Measurements from ENCODE around the gene GPX2. TPM values are rescaled to one million over a fixed set of nuclear protein-coding genes. Genes with fewer than 3 reads are reported as not detected.

Gene GPX2
- total and polyA plus RNA-seq, 10 of the 15 experiments (the other 5 are each of a cell fraction or from before 2014, with no cell fraction given) = not detected

DNA sequence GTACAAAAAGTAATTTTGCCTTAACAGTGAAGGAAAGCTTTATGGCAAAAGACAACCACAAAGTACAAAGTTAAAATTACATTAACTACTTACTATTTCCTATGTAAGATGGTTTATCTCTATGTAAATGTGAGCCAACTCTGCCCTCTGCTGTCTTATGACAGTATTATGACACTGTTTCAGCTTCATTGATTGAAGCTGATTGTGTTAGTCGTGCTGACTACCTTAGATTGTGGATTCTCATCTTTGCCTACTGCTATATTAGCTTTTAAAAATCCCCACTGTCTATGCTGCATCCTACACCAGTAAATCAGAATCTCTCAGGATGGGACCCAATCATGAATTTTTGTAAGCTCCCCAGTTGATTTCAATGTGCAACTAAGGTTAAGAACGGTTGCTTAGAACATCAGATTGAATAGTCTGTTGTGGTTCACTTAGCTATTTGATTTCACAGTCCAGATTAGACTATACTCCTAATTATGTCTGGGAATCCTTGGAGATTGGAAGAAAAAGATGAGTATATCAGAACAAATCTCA is 50.6 kb downstream of the GPX2 start (continued):
- TF ChIP-seq NR2C2 (IDR thresholded peaks at IDR 0.05; ENCODE audit: borderline replicate concordance, control insufficient read depth, insufficient read length, low read depth) (no peak), RAD21 (IDR thresholded peaks at IDR 0.05; ENCODE audit: insufficient read depth, low read depth, low read length) (peak; percentile 81), NRF1 (conservative IDR thresholded peaks at IDR 0.05; ENCODE audit: low read depth, low read length) (no peak), BCL11A (IDR thresholded peaks at IDR 0.05; ENCODE audit: low read depth, low read length) (no peak), IKZF1 (conservative IDR thresholded peaks at IDR 0.05) (no peak)
- TF ChIP-seq, protein P1, sequence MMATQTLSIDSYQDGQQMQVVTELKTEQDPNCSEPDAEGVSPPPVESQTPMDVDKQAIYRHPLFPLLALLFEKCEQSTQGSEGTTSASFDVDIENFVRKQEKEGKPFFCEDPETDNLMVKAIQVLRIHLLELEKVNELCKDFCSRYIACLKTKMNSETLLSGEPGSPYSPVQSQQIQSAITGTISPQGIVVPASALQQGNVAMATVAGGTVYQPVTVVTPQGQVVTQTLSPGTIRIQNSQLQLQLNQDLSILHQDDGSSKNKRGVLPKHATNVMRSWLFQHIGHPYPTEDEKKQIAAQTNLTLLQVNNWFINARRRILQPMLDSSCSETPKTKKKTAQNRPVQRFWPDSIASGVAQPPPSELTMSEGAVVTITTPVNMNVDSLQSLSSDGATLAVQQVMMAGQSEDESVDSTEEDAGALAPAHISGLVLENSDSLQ (IDR thresholded peaks at IDR 0.05) = no peak
- TF ChIP-seq, protein P2, sequence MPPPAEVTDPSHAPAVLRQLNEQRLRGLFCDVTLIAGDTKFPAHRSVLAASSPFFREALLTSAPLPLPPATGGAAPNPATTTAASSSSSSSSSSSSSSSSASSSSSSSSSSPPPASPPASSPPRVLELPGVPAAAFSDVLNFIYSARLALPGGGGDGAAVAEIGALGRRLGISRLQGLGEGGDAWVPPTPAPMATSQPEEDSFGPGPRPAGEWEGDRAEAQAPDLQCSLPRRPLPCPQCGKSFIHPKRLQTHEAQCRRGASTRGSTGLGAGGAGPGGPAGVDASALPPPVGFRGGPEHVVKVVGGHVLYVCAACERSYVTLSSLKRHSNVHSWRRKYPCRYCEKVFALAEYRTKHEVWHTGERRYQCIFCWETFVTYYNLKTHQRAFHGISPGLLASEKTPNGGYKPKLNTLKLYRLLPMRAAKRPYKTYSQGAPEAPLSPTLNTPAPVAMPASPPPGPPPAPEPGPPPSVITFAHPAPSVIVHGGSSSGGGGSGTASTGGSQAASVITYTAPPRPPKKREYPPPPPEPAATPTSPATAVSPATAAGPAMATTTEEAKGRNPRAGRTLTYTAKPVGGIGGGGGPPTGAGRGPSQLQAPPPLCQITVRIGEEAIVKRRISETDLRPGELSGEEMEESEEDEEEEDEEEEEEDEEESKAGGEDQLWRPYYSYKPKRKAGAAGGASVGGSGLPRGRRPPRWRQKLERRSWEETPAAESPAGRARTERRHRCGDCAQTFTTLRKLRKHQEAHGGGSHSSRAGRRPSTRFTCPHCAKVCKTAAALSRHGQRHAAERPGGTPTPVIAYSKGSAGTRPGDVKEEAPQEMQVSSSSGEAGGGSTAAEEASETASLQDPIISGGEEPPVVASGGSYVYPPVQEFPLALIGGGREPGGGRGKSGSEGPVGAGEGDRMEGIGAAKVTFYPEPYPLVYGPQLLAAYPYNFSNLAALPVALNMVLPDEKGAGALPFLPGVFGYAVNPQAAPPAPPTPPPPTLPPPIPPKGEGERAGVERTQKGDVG (CRISPR knock-in tag; IDR thresholded peaks at IDR 0.05) = no peak
- TF ChIP-seq, protein P3, sequence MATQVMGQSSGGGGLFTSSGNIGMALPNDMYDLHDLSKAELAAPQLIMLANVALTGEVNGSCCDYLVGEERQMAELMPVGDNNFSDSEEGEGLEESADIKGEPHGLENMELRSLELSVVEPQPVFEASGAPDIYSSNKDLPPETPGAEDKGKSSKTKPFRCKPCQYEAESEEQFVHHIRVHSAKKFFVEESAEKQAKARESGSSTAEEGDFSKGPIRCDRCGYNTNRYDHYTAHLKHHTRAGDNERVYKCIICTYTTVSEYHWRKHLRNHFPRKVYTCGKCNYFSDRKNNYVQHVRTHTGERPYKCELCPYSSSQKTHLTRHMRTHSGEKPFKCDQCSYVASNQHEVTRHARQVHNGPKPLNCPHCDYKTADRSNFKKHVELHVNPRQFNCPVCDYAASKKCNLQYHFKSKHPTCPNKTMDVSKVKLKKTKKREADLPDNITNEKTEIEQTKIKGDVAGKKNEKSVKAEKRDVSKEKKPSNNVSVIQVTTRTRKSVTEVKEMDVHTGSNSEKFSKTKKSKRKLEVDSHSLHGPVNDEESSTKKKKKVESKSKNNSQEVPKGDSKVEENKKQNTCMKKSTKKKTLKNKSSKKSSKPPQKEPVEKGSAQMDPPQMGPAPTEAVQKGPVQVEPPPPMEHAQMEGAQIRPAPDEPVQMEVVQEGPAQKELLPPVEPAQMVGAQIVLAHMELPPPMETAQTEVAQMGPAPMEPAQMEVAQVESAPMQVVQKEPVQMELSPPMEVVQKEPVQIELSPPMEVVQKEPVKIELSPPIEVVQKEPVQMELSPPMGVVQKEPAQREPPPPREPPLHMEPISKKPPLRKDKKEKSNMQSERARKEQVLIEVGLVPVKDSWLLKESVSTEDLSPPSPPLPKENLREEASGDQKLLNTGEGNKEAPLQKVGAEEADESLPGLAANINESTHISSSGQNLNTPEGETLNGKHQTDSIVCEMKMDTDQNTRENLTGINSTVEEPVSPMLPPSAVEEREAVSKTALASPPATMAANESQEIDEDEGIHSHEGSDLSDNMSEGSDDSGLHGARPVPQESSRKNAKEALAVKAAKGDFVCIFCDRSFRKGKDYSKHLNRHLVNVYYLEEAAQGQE (IDR thresholded peaks at IDR 0.05; ENCODE audit: low read depth, low read length) = no peak

All from GM12878 (cell line).